ENCODE results near the gene MAZ.
"Not testable (repeated sequence)": the region's sequence is repeated elsewhere in the genome, so short reads cannot be mapped to it uniquely, and the experiment has no call there.

The MAZ gene

DNA sequence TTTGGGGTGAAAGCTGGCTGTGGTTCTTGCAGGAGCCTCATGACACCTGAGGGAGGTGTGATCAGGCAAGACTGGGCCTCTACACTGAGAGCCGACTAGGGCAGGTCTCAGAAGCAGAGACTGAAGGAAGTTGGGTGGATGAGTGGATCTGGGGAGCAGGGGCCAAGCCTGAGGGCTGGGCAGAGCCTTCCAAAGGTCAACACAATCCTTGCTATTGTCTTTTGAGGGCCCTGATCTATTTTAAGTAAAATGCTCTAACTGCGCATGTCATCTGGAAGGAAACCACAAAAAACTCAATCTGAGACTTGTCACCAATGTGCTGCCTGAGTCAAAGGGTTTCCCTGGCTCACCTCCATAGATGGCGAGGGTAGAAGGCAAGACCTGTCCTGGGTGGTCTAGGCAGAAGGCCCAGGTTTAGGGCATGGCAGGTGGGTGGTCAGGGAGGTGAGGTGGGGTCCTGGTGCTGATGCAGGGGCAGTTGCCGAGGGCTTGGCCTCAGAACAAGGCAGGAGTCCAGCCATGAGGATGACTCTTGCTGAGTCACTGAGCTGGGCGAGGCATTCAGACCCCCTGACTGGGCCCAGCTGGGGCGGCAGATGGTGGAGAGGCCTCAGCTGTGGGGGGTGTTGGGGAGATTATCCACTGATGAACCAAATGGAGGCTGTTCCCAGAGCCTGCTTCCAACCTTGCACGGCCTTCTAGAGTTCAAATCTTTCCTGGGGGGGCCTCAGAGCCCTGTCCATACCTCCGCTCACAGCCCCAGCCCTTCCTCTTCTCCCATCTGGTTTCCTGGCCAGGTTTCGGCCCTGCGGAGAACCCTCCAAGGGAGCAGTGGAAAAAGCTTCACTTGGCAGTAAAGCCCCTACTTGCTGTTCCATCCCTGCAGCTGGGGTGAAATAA, 19.1 kb downstream of the MAZ start:
- DNase-seq, result peak; percentile 94

DNA sequence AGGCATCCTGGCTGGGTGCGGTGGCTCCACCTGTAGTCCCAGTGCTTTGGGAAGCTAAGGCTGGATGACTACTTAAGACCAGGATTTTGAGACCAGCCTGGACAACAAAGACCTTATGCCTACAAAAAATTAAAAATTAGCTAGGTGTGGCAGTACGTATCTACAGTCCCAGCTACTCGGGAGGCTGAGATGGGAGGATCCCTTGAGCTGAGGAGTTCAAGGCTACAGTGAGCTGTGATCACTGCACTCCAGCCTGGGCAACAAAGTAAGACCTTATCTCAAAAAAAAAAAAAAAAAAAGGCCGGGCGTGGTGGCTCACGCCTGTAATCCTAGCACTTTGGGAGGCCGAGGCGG, 20.0 kb downstream of the MAZ start:
- DNase-seq, result no peak

- no peak for DNase-seq
These were observed 24.4 kb downstream of the MAZ start for GRCh38 chr16:29830774-29831173.

DNA sequence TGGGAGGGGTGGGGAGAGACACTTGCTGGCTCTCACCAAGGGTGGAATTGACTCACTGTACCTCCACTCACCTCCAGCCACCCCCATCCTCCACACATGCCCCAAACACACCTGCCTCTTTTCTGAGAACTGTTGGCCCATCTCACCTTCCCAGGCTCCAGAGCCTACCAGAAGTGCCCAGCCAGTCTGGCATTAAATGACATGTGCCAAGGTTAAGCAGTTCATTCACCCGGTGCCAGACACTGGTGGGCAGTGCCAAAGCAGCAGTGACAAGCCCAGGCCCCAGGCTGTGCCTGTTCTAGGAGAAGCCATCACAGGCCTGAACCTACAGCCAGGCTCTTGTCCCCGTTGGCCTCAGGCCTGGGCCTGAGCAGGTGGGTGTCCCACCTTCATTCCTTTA, 25.2 kb downstream of the MAZ start:
- DNase-seq, result no peak

- not testable (repeated sequence) for DNase-seq
These were observed 26.9 kb downstream of the MAZ start for GRCh38 chr16:29833219-29833618.

GRCh38 chr16:29834079-29834478, 27.8 kb downstream of the MAZ start:
- no peak for DNase-seq

DNA sequence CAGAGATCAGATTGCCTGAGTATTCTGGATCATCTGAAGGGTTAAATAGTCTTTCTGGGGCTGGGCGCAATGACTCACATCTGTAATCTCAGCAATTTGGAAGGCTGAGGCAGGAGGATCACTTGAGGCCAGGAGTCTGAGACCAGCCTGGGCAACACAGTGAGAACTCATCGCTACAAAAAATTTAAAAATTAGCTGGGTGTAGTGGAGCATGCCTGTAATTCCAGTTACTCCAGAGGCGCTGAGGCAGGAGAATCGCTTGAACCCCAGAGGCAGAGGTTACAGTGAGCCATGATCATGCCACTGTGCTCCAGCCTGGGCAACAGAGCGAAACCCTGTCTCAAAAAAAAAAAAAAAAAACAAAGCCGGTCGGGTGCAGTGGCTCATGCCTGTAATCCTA, 29.6 kb downstream of the MAZ start:
- DNase-seq, result no peak

DNA sequence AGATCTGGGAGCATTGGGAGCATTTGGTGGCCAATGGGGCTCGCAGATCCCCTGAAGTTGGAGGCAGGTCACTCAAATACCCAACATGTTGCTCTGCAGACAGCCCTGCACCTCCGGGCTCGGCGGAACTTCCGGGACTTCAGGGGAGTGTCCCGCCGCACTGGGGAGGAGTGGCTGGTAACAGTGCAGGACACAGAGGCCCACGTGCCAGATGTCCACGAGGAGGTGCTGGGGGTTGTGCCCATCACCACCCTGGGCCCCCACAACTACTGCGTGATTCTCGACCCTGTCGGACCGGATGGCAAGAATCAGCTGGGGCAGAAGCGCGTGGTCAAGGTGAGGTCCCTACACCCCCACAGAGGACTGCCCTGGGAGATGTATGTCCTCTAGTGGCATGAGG, 30.3 kb downstream of the MAZ start:
- DNase-seq, result no peak

DNA sequence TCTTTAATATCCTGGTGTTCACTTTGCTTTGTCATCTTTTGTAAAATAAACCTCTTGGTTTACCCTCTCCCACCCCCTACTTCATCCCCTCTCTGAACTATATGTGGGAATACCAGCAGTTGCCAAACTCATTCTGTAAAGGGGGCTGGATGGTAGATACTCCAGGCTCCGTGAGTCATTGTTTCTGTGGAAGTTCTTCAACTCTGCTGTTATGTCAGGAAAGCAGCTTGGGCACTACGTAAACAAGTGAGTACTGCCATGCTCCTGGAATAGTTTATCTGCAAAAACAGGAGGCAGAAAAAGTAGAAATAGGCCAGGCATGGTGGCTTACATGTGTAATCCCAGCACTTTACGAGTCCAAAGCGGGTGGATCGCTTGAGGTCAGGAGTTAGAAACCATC, 31.5 kb downstream of the MAZ start:
- DNase-seq, result no peak

DNA sequence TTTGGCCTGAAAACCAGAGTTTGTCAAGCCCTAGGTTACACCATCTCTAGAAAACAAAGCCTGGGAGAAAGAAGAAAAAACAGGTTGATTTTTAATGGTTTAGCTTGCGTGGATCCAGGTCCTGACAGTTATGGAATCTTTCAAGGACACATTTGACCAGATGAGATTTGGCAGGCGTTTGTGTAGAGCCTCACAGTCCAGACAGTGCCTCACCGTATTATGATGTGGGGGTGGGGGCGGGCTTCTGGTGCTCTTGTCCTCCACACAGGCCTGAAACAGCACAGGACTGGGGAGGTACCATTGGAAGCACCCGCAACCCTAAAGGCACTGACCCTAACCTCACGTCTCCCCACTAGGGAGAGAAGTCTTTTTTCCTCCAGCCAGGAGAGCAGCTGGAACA, 33.5 kb downstream of the MAZ start:
- DNase-seq, result no peak

DNA sequence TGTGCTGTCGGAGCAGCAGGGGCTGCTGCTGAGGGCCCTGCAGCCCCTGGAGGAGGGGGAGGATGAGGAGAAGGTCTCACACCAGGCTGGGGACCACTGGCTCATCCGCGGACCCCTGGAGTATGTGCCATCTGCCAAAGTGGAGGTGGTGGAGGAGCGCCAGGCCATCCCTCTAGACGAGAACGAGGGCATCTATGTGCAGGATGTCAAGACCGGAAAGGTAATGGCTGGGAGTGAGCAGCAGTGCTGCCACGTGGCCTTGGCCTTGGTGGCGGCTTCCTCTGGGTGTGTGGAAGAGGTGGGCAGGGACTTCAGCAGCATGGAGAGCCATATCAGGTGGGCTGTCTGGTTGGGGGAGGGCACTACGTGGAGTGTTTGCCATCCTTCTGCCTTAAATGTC, 33.9 kb downstream of the MAZ start:
- no peak for DNase-seq

DNA sequence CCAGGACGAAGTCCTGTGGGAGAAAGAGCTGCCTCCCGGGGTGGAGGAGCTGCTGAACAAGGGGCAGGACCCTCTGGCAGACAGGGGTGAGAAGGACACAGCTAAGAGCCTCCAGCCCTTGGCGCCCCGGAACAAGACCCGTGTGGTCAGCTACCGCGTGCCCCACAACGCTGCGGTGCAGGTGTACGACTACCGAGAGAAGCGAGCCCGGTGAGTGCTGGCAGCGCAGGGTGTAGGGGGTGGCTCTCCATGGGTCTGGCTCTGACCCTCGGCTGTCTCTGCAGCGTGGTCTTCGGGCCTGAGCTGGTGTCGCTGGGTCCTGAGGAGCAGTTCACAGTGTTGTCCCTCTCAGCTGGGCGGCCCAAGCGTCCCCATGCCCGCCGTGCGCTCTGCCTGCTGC, 35.3 kb downstream of the MAZ start:
- DNase-seq, result no peak

GRCh38 chr16:29842732-29843346, 36.5 kb downstream of the MAZ start:
- DNase-seq, result no peak

DNA sequence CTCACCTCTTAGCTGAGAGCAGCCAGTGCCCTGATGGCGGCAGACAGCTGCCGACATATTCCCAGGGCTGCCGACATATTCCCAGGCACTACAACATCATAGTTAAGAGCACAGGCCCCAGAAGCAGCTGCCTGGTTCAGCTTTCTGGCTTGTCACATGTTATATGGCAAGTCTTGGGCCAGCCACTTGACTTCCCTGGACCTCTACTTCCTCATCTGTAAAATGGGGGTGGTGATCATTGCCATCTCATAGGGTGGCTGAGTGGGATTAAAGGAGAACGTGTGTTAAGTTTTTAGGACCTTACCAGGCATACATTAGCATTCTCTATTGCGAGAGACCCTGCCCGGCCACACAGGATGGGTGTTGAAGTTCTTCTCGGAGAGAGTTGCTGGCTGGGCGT, 37.6 kb downstream of the MAZ start:
- no peak for DNase-seq

- DNase-seq, result no peak
These were observed 38.4 kb downstream of the MAZ start for GRCh38 chr16:29844575-29845331.

- DNase-seq, result no peak
These were observed 39.3 kb downstream of the MAZ start for GRCh38 chr16:29845656-29846055.

DNA sequence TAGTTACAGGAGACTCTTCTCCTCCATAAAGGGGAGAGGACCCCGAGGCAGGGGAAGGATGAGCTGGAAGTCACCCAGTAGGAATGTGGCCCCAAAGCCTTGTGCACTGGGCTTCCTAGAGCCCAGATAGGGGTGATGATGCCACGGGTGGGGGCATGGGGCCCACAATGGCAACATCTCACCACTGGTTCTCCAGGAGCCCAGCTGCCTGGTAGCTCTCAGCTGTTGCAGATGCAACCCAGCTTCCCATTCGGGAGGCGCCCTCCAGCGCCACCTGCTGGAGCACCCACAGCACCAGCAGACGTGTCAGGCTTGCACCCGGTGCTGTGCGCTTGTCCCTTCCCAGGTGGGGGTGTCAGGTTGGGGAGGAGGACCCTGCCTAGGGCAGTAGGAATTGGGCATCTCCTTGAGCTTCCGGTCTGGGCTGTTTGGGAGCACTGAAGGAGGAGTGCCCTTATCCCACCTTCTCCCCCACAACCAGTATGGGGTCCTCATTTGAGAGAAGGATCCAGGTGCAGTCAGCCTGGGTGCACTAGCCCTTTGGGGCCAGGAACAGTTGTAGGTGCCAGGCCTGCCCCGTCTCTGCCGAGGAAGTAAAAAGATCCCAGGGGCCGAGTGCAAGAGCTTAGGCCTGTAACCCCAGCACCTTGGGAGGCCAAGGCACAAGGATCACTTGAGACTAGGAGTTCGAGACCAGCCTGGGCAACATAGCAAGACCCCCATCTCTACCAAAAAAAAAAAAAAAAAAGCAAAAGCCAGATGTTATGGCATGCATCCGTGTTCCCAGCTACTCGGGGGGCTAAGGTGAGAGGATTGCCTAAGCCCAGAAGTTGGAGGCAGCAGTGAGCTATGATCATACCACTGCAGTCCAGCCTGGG, 42.3 kb downstream of the MAZ start:
- DNase-seq, result no peak

DNA sequence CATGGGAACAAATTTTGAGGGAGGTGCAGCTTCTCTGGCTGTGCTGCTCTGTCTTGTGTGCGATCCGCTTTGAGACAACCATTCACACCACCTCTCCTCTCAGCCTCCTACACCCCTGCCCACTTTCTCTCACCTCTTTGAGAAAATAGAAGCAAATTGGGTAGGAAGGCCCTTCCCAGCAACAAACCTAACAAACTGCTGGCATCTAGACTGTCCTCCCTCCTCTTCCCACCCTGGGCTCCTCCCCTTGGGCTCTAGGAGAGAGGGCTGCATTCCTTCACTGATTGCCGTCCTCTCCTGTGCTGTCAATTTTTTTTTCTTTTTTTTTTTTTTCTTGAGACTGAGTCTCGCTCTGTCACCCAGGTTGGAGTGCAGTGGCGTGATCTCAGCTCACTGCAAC, 43.2 kb downstream of the MAZ start:
- DNase-seq, result no peak

- no peak for DNase-seq
These were observed 44.7 kb downstream of the MAZ start for GRCh38 chr16:29850998-29851397.

DNA sequence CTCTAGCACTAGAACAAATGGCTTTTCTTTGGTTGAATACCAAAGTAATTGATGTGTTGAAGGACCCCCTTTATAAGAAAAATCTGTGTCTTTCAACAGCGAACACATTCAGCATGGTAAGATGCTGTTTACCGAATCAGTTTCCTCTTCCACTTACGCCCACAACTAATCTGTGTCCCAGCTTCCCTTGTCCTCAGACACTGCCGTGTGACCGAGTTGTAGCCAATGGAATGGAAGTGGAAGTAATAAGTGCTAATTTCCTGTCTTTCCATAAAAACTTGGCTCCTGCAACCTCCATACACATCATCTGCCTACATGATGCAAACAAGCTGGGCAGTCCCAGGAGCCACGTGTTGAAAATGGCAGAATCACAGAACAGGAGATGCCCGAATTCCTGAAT, 46.3 kb downstream of the MAZ start:
- no peak for DNase-seq

GRCh38 chr16:29854520-29855100, 48.3 kb downstream of the MAZ start:
- DNase-seq, result no peak

GRCh38 chr16:29857133-29857760, 50.9 kb downstream of the MAZ start:
- DNase-seq, result peak; percentile 48

Data from NCI-H446 treated with DMSO at 0.1 percent for 48 hours (cell line).